ENCODE data around the gene CNOT2. TPM values are rescaled to one million over a fixed set of nuclear protein-coding genes. Genes with fewer than 3 reads are reported as not detected.

CNOT2 gene
- total and polyA plus RNA-seq, 2 experiments from 2014 or later = 110 to 152 TPM

GRCh38 chr12:70254225-70254624, 11.0 kb downstream of the CNOT2 start:
- no peak overlapping the region for H3K4me3 Mint-ChIP-seq
- no peaks in the 10 kb centered on the region for H3K36me3 ChIP-seq (ENCODE audit: insufficient read depth)
- no peaks in the 10 kb centered on the region for H3K27me3 ChIP-seq (ENCODE audit: insufficient read depth)
- H3K9me2 ChIP-seq (ENCODE audit: insufficient read depth) = no peaks in the 10 kb centered on the region
- H3K27me3 Mint-ChIP-seq (ENCODE audit: insufficient read depth, low read depth, poor library complexity) = peaks cover 3% of the 10 kb centered on the region
- no peak overlapping the region for H3K4me2 ChIP-seq
- ATAC-seq (no peak), DNase-seq (ENCODE audit: low spot score) (no peak)
- H3K36me3 Mint-ChIP-seq (ENCODE audit: low read depth) = no peaks in the 10 kb centered on the region; the same call in 1 of the 3 replicates
- H3K79me2 ChIP-seq (replicated peaks; ENCODE audit: insufficient read depth) = peaks cover 100% of the 10 kb centered on the region
- H3K4me1 Mint-ChIP-seq = peaks cover 64% of the 10 kb centered on the region
- peaks cover 13% of the 10 kb centered on the region for H4K20me1 ChIP-seq (replicated peaks; ENCODE audit: insufficient read depth)
- TF ChIP-seq ZNF114 (CRISPR knock-in tag; IDR thresholded peaks at IDR 0.05) (no peak), STAT1 (IDR thresholded peaks at IDR 0.05; ENCODE audit: unreplicated experiment) (no peak), CTCF (conservative IDR thresholded peaks at IDR 0.05; ENCODE audit: low read depth in 2 of 2) (no peak), EZH2phosphoT487 (IDR thresholded peaks at IDR 0.05; ENCODE audit: unreplicated experiment) (no peak), JUNB (IDR thresholded peaks at IDR 0.05; ENCODE audit: unreplicated experiment) (no peak)
- TF ChIP-seq, protein P1, sequence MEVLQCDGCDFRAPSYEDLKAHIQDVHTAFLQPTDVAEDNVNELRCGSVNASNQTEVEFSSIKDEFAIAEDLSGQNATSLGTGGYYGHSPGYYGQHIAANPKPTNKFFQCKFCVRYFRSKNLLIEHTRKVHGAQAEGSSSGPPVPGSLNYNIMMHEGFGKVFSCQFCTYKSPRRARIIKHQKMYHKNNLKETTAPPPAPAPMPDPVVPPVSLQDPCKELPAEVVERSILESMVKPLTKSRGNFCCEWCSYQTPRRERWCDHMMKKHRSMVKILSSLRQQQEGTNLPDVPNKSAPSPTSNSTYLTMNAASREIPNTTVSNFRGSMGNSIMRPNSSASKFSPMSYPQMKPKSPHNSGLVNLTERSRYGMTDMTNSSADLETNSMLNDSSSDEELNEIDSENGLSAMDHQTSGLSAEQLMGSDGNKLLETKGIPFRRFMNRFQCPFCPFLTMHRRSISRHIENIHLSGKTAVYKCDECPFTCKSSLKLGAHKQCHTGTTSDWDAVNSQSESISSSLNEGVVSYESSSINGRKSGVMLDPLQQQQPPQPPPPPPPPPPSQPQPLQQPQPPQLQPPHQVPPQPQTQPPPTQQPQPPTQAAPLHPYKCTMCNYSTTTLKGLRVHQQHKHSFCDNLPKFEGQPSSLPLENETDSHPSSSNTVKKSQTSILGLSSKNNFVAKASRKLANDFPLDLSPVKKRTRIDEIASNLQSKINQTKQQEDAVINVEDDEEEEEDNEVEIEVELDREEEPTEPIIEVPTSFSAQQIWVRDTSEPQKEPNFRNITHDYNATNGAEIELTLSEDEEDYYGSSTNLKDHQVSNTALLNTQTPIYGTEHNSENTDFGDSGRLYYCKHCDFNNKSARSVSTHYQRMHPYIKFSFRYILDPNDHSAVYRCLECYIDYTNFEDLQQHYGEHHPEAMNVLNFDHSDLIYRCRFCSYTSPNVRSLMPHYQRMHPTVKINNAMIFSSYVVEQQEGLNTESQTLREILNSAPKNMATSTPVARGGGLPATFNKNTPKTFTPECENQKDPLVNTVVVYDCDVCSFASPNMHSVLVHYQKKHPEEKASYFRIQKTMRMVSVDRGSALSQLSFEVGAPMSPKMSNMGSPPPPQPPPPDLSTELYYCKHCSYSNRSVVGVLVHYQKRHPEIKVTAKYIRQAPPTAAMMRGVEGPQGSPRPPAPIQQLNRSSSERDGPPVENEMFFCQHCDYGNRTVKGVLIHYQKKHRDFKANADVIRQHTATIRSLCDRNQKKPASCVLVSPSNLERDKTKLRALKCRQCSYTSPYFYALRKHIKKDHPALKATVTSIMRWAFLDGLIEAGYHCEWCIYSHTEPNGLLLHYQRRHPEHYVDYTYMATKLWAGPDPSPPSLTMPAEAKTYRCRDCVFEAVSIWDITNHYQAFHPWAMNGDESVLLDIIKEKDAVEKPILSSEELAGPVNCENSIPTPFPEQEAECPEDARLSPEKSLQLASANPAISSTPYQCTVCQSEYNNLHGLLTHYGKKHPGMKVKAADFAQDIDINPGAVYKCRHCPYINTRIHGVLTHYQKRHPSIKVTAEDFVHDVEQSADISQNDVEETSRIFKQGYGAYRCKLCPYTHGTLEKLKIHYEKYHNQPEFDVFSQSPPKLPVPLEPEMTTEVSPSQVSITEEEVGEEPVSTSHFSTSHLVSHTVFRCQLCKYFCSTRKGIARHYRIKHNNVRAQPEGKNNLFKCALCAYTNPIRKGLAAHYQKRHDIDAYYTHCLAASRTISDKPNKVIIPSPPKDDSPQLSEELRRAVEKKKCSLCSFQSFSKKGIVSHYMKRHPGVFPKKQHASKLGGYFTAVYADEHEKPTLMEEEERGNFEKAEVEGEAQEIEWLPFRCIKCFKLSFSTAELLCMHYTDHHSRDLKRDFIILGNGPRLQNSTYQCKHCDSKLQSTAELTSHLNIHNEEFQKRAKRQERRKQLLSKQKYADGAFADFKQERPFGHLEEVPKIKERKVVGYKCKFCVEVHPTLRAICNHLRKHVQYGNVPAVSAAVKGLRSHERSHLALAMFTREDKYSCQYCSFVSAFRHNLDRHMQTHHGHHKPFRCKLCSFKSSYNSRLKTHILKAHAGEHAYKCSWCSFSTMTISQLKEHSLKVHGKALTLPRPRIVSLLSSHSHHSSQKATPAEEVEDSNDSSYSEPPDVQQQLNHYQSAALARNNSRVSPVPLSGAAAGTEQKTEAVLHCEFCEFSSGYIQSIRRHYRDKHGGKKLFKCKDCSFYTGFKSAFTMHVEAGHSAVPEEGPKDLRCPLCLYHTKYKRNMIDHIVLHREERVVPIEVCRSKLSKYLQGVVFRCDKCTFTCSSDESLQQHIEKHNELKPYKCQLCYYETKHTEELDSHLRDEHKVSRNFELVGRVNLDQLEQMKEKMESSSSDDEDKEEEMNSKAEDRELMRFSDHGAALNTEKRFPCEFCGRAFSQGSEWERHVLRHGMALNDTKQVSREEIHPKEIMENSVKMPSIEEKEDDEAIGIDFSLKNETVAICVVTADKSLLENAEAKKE (CRISPR knock-in tag; IDR thresholded peaks at IDR 0.05) = no peak
- TF ChIP-seq, protein P2, sequence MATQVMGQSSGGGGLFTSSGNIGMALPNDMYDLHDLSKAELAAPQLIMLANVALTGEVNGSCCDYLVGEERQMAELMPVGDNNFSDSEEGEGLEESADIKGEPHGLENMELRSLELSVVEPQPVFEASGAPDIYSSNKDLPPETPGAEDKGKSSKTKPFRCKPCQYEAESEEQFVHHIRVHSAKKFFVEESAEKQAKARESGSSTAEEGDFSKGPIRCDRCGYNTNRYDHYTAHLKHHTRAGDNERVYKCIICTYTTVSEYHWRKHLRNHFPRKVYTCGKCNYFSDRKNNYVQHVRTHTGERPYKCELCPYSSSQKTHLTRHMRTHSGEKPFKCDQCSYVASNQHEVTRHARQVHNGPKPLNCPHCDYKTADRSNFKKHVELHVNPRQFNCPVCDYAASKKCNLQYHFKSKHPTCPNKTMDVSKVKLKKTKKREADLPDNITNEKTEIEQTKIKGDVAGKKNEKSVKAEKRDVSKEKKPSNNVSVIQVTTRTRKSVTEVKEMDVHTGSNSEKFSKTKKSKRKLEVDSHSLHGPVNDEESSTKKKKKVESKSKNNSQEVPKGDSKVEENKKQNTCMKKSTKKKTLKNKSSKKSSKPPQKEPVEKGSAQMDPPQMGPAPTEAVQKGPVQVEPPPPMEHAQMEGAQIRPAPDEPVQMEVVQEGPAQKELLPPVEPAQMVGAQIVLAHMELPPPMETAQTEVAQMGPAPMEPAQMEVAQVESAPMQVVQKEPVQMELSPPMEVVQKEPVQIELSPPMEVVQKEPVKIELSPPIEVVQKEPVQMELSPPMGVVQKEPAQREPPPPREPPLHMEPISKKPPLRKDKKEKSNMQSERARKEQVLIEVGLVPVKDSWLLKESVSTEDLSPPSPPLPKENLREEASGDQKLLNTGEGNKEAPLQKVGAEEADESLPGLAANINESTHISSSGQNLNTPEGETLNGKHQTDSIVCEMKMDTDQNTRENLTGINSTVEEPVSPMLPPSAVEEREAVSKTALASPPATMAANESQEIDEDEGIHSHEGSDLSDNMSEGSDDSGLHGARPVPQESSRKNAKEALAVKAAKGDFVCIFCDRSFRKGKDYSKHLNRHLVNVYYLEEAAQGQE (IDR thresholded peaks at IDR 0.05; ENCODE audit: unreplicated experiment) = no peak
- TF ChIP-seq, protein P3, sequence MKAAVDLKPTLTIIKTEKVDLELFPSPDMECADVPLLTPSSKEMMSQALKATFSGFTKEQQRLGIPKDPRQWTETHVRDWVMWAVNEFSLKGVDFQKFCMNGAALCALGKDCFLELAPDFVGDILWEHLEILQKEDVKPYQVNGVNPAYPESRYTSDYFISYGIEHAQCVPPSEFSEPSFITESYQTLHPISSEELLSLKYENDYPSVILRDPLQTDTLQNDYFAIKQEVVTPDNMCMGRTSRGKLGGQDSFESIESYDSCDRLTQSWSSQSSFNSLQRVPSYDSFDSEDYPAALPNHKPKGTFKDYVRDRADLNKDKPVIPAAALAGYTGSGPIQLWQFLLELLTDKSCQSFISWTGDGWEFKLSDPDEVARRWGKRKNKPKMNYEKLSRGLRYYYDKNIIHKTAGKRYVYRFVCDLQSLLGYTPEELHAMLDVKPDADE (IDR thresholded peaks at IDR 0.05) = no peak
- no peak overlapping the region for H3K27ac Mint-ChIP-seq
- peaks cover 58% of the 10 kb centered on the region for H3K4me1 ChIP-seq (ENCODE audit: insufficient read depth)
- no peaks in the 10 kb centered on the region for H3F3A ChIP-seq (replicated peaks; ENCODE audit: low read depth)
- H3K27ac ChIP-seq (ENCODE audit: low read depth) = no peak overlapping the region
- H3K4me3 ChIP-seq = no peak overlapping the region
- no peaks in the 10 kb centered on the region for H3K9me3 Mint-ChIP-seq
- no peak overlapping the region for H2AFZ ChIP-seq
